ENCODE measurements around the gene KERA. TPM values are rescaled to one million over a fixed set of nuclear protein-coding genes. Genes with fewer than 3 reads are reported as not detected.
"Not testable (repeated sequence)": the region's sequence is repeated elsewhere in the genome, so short reads cannot be mapped to it uniquely, and the experiment has no call there.

Gene KERA
- total and polyA plus RNA-seq, 2 donors (not counting 1 experiment from before 2014, with no cell fraction given), result not detected

GRCh38 chr12:91091916-91092715 is 34.3 kb upstream of the KERA start:
- Histone ChIP-seq H3K4me2 (replicated peaks; ENCODE audit: low read depth, low read length, poor library complexity, severe bottlenecking) (no peak overlapping the region), H2AFZ (ENCODE audit: insufficient read depth, low read depth, low read length, poor library complexity, severe bottlenecking) (no peak overlapping the region), H3K9me3 (ENCODE audit: control extremely low read depth in 1 of 3, control insufficient read depth in 2 of 3, insufficient read depth in 1 of 3, low read length in 2 of 3) (peaks cover 0 to 5% (median 4%) of the 10 kb centered on the region in 3 donors), H3K79me2 (ENCODE audit: control insufficient read depth, insufficient read depth, low read length) (no peaks in the 10 kb centered on the region), H3K4me3 (ENCODE audit: control extremely low read depth in 1 of 5, extremely low read depth in 1 of 5, insufficient read depth in 1 of 5, low read depth in 2 of 5, low read length in 4 of 5) (no peak overlapping the region), H4K20me1 (ENCODE audit: control insufficient read depth, insufficient read depth, low read length, poor library complexity, severe bottlenecking) (no peaks in the 10 kb centered on the region), H3K4me1 (ENCODE audit: control insufficient read depth in 2 of 2, insufficient read depth in 2 of 2, low read length in 2 of 2) (no peaks in the 10 kb centered on the region), H3K27me3 (replicated peaks in 1 of 4; ENCODE audit: control extremely low read depth in 1 of 4, control insufficient read depth in 3 of 4, insufficient read depth in 4 of 4, low read length in 3 of 4) (no peaks in the 10 kb centered on the region), H3K9ac (ENCODE audit: low read length) (no peak overlapping the region), H3K27ac (ENCODE audit: low read length in 2 of 2) (no peak overlapping the region), H3K36me3 (replicated peaks in 1 of 2; ENCODE audit: control extremely low read depth in 1 of 2, control insufficient read depth in 1 of 2, extremely low read depth in 1 of 2, insufficient read depth in 2 of 2, low read length in 1 of 2) (no peaks in the 10 kb centered on the region)
- ATAC-seq (ENCODE audit: low read depth), result no peak
- 100% methylated on average over 2 of the region's 6 CpGs for WGBS (ENCODE audit: insufficient coverage)
- H3K27me3 Mint-ChIP-seq, result no peaks in the 10 kb centered on the region
- H3K4me3 Mint-ChIP-seq, result no peak overlapping the region
- no peak overlapping the region for H3K27ac Mint-ChIP-seq
- CTCF ChIA-PET, result interaction anchor here (1.2 kb wide), 1 partner anchor 14 kb away, joined by 3 read pairs; no protein-coding TSS in a partner anchor
- intact Hi-C loops (cut with micrococcal nuclease), result no loop called here
- no peaks in the 10 kb centered on the region for H3K4me1 Mint-ChIP-seq
- TF ChIP-seq CTCF (IDR thresholded peaks at IDR 0.05) (no peak), EZH2 (IDR thresholded peaks at IDR 0.05; ENCODE audit: borderline replicate concordance, insufficient read depth, low read depth, low read length, poor library complexity, severe bottlenecking) (no peak)
- POLR2A ChIA-PET, result no interaction called here
- DNase-seq, result no peak
- peaks cover 2% of the 10 kb centered on the region for H3K9me3 Mint-ChIP-seq (ENCODE audit: insufficient read depth)

DNA sequence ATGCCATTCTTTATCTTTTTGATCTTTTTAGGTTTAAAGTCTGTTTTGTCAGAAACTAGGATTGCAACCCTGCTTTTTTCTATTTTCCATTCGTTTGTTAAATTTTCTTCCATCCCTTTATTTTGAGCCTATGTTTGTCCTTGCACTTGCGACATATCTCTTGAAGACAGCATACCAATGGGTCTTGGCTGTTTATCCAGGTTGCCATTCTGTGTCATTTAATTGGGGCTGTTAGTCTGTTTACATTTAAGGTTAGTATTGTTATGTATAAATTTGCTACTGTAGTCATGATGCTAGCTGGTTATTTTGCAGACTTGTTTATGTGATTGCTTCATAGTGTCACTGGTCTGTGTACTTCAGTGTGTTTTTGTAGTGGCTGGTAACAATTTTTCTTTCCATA is 32.1 kb upstream of the KERA start:
- H3K79me2 ChIP-seq (ENCODE audit: control insufficient read depth, insufficient read depth, low read length); ATAC-seq (ENCODE audit: low read depth); H3K4me3 Mint-ChIP-seq; H3K9me3 Mint-ChIP-seq (ENCODE audit: insufficient read depth); POLR2A ChIA-PET; H3K27me3 Mint-ChIP-seq; H3K27ac ChIP-seq (ENCODE audit: low read length in 2 of 2); H2AFZ ChIP-seq (ENCODE audit: insufficient read depth, low read depth, low read length, poor library complexity, severe bottlenecking); H3K9me3 ChIP-seq (ENCODE audit: control extremely low read depth in 1 of 3, control insufficient read depth in 2 of 3, insufficient read depth in 1 of 3, low read length in 2 of 3); H3K4me1 Mint-ChIP-seq; intact Hi-C loops (cut with micrococcal nuclease); H3K27ac Mint-ChIP-seq; H3K4me2 ChIP-seq (replicated peaks; ENCODE audit: low read depth, low read length, poor library complexity, severe bottlenecking); H3K27me3 ChIP-seq (replicated peaks in 1 of 4; ENCODE audit: control extremely low read depth in 1 of 4, control insufficient read depth in 3 of 4, insufficient read depth in 4 of 4, low read length in 3 of 4); CTCF ChIA-PET; H4K20me1 ChIP-seq (ENCODE audit: control insufficient read depth, insufficient read depth, low read length, poor library complexity, severe bottlenecking); H3K4me3 ChIP-seq (ENCODE audit: control extremely low read depth in 1 of 5, extremely low read depth in 1 of 5, insufficient read depth in 1 of 5, low read depth in 2 of 5, low read length in 4 of 5); DNase-seq; H3K4me1 ChIP-seq (ENCODE audit: control insufficient read depth in 2 of 2, insufficient read depth in 2 of 2, low read length in 2 of 2); H3K36me3 ChIP-seq (replicated peaks in 1 of 2; ENCODE audit: control extremely low read depth in 1 of 2, control insufficient read depth in 1 of 2, extremely low read depth in 1 of 2, insufficient read depth in 2 of 2, low read length in 1 of 2); H3K9ac ChIP-seq (ENCODE audit: low read length): not testable (repeated sequence)
- 100% methylated on average over 1 of the region's 2 CpGs for WGBS (ENCODE audit: insufficient coverage)
